NCI-H187 (cell line): ENCODE data around the gene ACTBL2.
"Not testable (repeated sequence)": the region's sequence is repeated elsewhere in the genome, so short reads cannot be mapped to it uniquely, and the experiment has no call there.

Experiments
- DNase-seq, 2 experiments: peaks; one replicate each; lab custom pipeline; 2025; lab: John Stamatoyannopoulos, UW

ACTBL2 gene

DNA sequence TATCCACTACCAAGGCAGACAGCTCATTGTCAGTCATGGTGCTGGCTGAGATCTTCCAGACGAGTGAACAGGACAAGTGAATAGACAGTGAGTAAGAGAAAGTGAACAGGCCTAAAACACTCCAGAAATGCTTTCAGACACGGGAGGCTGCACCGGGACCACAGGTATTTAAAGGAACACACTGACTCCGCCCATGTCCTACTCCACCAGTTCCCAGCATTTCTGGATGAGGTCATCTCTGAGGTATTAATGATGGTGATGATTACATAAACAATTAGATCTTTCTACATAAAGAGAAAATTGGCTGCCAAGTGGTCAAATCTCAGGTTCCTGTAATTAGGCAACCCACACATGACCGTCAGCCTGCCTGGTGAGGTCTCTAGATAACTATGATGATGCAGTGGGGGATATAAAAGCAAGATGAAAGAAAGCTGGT lies at the start of gene ACTBL2:
ACTBL2 (minus strand) TSS at position 141 of the 436 bp plus-strand sequence; CDS start at position 37, 104 bp downstream.
- no peak for DNase-seq

DNA sequence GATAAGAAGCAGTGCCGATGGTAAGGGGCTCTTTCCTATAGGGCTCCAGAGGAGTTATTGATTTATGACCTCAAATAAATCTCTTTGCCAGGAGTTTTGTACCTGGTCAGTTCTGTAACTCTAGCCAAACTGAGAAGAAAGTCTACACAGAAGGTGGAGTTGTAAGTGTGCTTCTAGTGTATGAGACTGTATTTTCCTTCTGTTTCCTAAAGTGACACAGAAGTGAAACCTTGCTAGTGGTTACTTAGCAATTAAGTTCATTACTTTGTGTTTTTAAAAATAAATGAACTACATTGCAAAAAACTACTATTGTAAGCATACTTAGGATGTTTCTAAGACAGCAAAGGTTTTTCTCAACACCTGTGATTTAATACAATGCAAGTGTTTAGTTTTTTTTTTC lies 48.7 kb upstream of the ACTBL2 start:
- DNase-seq = no peak

DNA sequence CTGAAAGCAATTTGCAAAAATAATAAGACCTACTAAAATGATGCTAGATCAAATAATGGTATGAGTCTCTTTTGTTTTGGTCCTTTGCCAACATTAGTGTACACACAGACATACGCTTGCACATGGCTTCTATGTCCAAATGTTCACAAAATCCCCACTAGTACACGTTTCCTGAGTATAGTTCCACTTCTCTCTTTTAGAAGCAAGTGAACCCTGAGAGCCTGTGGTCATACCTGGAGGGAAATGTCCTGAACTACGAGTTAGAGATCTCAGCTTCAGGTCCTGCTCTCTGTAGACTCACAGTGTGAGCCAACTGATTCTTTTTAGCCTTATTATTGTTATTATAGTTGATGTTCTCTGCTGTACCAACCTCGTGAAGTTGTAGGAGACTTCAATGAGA lies 47.3 kb upstream of the ACTBL2 start:
- DNase-seq = no peak

DNA sequence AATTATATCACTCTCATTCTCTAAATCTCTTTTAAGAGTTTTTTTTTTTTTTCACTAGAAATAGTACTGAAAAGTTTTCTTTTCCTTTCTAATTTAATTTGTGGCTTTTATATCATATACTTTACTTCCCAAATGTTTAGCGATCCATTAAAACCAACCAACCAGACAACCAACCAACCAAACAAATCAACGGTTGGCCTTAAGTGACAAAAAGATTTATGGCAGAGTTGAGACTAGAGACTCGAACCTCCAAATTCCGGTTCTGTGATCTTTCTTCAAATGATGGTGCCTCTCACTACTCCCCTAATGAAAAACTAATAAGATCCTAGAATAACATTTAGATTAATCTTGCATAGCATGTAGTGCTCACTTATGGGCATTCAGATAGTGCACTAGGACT lies 45.3 kb upstream of the ACTBL2 start:
- no peak for DNase-seq

DNA sequence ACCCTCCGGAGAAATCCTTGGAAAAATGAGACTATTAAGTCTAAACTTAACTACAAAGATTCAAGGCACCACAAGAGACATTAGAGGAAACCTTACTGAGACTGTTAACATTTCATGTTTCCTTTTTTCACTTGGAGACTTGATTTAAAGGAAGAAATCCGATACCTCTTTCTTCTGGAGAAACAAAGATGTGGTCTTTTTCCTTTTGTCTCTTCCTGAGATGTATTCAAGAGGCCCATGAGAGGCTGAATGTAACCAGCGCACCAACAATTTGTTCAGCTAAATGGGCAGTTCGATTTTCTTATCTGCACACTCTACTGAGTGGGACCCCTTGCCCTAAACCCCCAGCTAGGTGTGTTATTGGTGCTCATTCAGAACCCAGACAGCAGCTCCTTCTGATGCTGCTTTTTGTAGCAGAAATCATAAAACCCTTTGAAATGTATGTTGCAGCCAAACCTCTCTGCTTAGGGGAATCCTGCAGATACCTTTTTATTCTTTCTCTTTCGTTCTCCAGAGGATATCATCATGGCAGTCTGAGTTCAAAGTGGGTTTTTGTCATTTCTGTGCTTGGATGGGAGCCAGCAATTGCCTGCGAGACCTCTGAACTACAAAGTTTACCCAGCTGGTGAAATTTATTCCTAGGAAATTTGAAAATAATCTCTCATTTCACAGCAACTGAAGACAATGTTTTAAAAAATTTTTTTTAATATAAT lies 41.9 kb upstream of the ACTBL2 start:
- no peak for DNase-seq

DNA sequence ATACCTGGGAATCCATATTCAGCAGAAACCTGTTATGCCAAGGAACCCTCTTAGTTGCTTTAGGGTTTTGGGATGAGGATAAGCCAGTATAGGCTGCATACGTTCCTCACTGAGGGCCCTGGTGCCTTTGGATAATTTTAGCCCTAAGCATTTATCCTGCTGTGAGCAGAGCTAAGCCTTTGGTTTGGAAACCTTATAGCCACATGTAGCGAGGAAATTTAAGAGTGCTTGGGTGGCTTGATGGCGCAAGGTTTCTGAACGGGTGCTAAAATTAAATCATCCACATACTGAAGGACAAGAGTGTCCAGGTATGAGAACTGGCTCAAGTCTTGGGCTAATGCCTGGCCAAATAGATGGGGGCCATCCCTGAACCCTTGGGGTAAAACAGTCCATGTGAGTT lies 39.9 kb upstream of the ACTBL2 start:
- not testable (repeated sequence) for DNase-seq

DNA sequence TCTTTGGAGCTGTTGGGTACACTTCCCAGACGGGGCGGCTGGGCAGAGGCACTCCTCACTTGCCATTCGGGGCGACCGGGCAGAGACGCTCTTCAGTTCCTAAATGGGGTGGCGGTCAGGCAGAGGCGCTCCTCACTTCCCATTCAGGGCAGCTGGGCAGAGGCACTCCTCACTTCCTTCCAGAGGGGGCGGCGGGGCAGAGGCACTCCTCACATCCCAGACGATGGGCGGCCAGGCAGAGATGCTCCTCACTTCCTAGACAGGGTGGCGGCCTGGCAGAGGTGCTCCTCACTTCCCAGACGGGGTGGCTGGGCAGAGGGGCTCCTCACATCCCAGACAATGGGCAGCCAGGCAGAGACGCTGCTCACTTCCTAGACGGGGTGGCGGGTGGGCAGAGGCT lies 35.8 kb upstream of the ACTBL2 start:
- DNase-seq = not testable (repeated sequence)

DNA sequence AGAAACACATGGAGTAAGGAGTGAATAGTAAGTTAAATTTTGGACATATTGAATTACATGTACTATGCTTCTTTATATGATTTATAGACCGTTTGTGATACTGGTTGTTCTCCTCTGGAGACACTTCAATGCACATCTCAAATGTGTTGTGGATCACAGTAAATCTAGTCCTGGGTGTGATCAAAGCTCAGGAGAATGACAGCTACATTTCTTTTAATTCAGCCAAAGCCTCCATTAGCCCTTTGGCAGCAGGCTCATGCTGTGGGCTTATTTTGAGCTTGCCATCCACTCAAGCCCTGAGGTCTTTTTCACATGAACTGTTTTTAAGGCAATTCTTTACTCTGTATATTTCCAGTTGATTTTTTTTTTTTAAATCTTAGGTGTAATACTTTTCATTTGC lies 34.6 kb upstream of the ACTBL2 start:
- DNase-seq = no peak

DNA sequence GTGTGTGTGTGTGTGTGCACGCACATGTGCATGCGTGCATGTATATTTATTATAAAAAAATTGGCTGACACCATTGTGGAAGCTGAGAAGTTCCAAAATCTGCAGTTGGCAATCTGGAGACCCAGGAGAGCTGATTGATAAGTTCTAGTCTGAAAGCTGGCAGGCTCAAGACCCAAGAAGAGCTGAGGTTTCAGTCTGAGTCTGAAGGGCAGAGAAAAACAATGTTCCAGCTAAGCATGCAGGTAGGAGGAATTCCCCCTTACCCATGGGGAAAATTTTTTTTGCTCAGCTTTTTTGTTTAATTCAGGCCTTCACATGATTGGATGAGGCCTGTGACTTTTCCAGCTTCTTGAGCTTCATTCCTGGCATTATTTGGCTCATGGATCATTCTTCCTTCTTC lies 31.2 kb upstream of the ACTBL2 start:
- no peak for DNase-seq

DNA sequence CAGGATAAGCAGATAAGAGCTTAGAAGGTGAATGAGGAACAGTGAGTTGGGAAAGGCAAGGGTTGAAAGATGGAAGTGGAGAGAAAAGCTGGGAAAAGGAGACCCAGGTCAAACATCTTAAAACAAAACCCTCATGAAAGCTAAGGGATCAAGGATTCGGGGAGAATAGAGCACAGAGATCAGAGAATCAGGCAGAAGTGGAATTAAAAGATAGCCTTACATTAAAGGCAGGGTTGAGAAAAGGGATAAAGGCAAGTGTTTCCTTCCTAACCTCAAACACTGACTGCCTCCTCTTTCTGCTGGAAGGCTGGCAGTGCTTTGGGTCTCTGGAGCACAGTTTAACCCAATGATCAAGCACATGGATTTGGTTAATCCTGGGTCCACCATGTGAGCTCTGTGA lies 28.7 kb upstream of the ACTBL2 start:
- no peak for DNase-seq

DNA sequence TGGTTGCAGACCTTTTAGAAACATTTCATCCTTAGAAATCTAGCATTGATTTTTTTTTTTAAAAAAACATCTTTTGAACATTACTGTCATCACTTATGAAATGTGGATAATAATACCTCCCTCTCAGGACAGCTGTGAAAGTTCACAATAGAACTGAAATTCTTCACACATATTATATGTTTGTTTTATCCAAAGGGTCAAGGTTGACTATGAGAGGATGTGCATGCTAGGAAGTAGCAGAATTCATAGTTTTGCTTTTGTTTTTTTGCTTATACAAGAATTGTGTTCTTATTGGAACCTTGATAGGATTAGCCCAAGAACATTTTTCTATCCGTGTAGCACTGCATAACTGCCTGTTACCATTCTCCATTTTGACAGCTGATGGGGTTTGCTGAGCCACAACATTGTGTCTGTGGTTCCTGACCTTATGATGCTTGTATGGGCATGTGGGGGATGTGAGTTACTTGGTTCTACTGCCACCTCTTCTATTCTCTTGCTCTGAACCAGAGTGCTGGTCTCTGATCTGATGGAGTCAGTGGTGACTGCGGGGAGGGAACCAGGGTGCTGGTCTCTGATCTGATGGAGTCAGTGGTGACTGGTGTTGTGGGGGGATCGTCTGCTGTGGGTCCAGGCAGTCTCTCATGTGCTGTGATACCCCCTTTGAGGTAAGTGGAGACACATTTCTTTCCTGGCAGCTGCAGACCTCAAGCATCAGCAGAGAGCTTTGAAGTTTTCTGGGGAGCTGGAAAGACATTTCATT lies 27.1 kb upstream of the ACTBL2 start:
- DNase-seq = no peak

DNA sequence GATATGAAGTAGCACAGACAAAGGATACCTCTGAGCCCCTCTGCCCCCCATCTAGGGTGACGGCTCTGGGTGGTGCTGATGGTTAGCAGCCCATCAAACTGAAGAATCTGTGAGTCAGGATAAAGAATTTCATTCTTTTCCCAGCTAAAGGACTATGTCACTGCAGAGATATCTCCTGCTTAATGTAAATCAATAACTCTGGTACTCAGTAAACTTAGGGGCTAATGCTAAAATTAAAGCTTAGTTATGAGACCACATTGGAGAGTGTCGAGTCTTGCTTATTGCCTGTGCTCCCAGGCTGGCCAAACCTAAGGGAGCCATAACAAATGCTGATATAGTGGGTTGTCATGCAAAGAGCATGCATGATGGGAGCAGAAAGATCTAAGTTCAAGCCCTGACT lies 25.6 kb upstream of the ACTBL2 start:
- no peak for DNase-seq

DNA sequence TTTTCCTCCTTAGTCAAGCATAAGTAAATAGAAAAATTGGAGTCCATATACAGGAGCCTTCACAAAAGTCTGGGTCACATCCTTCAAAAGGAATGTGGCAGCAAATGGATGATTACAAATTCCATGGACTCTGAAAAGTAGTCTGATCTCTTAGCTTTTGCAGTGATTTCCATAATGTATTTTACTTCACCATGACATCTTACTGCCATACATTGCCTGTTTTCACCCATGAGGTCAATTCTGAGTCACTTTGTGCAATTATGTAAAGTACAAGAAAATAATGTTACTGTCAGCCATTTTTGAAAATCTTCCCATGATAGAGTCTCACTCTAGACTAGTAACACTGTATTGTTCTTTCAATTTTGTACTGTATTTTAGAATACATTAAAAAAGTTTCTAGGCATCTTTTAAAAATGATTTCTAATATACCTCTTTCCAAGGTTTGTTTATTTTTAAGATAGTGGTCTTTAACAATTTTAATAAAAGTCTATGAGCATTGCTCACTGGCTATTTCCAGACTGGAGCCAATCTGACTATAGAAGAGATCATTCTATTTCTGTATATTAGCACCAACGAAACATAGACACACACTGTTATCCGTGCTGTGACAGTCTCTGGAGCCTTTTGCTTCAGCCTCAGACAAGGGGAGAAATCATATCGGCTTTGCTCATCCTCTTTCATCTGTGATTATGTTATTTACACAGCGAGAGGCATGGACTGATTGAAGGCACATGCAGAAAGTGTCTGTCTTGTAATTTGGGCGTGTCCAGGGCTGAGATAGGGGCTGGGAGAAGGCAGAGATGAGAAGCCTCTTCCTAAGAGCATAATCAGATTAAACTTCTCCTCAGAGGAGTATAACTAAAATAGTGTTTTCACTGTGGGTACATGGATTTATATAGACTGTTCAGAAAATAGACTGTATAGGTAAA lies 22.9 kb upstream of the ACTBL2 start:
- no peak for DNase-seq

DNA sequence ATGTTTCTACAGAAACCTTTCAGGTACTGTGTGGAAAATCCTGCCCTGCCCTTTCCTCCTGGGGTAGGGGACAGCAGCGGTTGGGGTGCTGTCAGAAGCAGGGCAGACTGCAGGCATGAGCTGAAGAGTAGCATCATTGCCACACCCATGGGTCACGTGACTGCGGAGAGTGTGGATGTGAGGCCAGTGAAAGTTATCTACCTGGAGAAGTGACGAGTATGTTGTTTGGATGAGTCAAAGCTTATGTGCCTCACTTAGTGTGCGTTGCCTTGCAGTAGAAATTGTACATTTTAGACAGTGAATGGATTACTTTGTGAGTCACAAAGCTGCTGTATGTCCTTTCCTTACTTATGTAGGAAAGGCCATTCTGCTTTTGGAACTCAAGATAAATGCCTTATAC lies 21.7 kb upstream of the ACTBL2 start:
- no peak for DNase-seq

DNA sequence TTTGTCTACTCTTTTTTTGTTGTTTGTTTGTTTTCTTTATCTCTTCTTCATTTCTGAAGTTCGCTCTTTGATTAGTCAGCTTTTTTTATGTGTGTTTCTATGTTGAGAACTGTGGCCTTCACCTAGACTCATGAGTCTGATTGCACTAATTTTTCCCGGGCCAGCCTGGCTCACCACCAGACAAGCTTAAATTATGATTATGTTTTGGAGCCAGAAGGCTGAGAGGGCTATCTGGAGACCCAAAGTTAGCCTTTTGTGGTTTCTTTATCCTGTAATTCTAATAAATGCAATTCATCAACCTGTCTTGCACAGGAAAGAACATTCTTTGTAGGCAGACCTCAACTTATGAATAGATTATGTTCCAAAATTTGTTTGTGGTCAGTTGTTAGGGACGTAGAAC lies 20.8 kb upstream of the ACTBL2 start:
- DNase-seq = no peak

DNA sequence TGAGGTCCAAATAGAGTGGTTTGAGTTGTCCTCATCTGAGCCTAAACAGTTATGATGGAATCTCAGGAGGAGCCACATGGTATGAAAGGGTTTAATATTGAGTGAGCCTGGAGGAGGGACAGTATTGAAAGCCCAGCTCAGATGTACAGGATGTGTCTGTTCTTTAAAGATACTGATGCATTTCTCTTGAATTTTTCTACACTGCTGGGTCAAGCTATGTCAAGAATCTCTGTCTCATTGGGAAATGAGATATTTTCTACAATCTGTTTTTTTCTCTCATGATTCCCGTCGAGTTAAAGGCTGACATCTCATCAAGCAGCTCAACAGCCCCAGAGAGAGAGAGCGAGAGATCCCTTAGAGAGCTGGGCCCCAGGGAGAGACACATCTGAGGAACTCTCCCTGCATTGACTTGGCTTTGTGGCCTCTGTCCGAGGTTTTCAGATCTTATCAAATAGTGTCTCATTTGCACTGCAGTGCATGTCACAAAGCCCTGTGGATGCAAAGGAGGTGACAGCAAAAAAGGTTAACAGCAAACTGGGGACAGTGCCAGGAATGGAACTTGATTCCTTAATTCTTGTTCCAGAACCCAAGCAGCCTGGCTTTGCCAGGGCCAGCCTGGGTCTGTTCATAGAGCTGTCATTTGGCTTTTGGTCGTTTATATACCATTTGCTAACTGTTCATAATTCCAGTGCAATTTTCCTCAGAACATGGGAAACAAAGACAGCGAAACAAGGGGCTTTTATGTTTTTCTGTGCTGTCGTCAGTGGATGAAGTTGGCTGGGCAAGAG lies 19.0 kb upstream of the ACTBL2 start:
- no peak for DNase-seq

DNA sequence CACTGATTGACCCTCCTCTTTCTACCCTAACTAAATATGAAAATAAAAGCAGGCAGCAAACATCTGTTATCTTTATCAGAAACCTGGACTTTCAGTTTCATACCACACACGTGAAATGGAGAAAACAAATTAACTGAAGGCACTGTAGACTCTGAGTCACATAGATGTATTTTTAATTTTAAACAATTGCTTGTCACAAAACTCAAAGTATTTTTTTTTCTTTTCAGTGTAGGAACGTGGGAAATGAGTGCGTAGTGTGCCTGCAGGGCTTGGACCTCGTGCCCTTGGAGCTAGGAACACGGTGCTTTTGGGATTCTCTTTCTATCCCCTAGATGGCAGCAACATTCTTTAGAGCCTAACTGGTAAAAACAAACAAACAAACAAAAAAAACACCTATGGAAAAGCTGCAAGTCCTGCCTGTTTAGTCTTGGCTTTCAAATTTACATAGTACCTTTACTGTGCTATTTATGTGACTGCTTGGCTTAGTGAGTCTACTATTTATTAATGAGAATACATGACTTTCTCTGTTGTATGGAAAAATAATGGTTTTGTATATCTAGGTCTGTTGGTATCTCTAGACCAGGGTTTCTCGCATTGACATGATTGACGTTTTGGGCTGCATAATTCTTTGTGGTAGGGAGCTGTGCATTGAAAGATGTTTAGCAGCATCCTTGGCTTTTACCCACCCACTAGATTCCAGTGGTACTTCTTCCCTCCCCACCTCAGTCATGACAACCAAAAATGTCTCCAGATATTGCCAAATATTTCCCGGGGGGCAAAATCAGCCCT lies 16.8 kb upstream of the ACTBL2 start:
- no peak for DNase-seq

DNA sequence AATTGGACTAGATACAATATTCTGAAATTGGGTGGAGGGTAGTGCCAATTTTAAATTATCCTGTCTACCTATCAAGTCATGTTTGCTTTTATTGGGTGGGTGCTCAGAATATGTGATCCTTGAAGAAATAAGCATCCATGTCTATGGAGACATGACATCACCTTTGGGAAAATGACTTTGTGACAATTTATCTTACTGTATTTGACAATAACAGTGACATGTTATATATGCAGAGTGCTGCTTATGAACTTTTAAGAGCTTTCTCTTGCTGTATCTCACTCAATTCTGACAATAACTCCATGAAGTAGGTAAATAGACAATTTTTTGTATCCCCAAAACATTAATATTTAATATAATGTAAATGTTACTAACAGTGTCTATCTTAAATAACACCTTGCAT lies 15.1 kb upstream of the ACTBL2 start:
- DNase-seq = no peak

DNA sequence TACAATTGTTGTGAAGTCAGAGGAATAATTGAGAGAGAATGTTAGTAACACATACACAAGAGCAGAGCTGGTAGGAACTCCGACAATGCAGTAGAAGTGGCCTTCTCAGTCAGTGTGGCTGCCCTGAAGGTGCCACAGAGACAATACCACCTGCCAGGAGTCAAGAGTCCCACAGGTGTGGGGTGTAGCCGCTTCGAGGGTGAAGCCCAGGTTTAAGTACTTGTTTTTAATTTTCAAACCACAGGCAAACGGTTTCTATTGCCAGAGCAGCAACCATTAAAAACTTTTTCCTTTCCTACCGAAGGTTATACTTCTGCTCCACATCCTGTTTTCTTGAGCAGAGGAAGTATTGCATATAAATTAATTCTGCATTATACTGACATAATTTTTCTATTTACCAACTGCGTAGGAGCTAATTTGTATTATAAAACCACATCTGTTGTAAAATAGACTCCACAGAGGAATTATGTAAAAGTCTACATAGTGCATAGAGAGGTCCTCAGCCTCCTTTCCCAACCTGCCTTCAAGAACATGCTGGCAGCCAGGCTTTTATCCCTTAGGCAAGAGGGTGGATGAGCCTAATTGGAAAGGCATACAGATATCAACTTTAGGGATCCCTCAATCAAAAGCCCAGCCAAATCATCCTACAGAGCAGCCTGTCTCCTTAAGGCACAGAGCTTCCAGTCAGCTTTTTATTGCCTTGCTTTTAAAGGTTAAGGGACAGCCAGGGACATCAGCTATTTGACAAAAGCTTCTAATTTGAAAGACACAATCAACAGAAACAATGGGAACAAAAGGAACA lies 12.9 kb upstream of the ACTBL2 start:
- no peak for DNase-seq
